Esophagus muscularis mucosa (tissue), 4 donors: ENCODE measurements around the gene PBX4.

Source experiments
- CTCF ChIP-seq, 3 experiments: fragments of 200-600 bp in 2 of 3; fragments of 450-650 bp in 1 of 3; sonication (generic) in 2 of 3; IDR thresholded peaks; one replicate each; pipeline ENCODE4 v1.5.1; 2017 to 2019; ENCODE audit warnings: antibody characterized with exemption in 3 of 3, mild to moderate bottlenecking in 2 of 3, moderate library complexity in 1 of 3
- EP300 ChIP-seq: sonication (generic); formaldehyde crosslinking; IDR thresholded peaks from one replicate; pipeline ENCODE4 v1.6.1; 2017; ENCODE audit warnings: antibody characterized with exemption
- POLR2A ChIP-seq: fragments of 450-650 bp; IDR thresholded peaks from one replicate; pipeline ENCODE4 v1.6.1; 2017; ENCODE audit warnings: antibody characterized with exemption, moderate library complexity, mild to moderate bottlenecking, low read depth

- TF ChIP-seq CTCF (IDR thresholded peaks at IDR 0.05) (no peak), EP300 (no peak), POLR2A (no peak)
These were observed 87.6 kb downstream of the PBX4 start for GRCh38 chr19:19530889-19531288.
